ENCODE data around the gene OSER1. TPM values are rescaled to one million over a fixed set of nuclear protein-coding genes. Genes with fewer than 3 reads are reported as not detected.
"Not testable (repeated sequence)": the region's sequence is repeated elsewhere in the genome, so short reads cannot be mapped to it uniquely, and the experiment has no call there.

OSER1 gene
- total and polyA plus RNA-seq, 2 of the 8 experiments (the other 6 are each of a cell fraction or from before 2014, with no cell fraction given), result 24.5 to 31.8 TPM

DNA sequence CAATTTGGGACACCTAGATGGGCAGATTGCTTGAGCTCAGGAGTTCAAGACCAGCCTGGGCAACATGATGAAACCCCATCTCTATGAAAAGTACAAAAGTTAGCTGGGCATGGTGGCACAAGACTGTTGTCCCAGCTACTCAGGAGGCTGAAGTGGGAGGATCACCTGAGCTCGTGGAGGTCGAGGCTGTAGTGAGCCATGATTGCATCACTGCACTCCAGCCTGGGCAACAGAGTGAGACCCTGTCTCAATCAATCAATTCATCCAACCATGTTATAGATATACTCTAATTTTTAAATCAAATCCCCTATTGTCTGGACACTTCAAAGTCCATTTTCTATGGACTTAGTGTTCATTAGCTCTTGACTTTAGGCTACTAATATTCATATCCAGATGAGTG is 26.3 kb upstream of the OSER1 start:
- H3K18ac ChIP-seq (ENCODE audit: extremely low read depth, low read length); H3K79me2 ChIP-seq (ENCODE audit: control insufficient read depth in 1 of 2, insufficient read depth in 2 of 2, low read length in 2 of 2); H3K79me1 ChIP-seq (ENCODE audit: low read depth, low read length); H2AFZ ChIP-seq (ENCODE audit: low read length); POLR2A ChIA-PET (ENCODE audit: partially characterized antibody); H2BK120ac ChIP-seq (replicated peaks; ENCODE audit: low read depth, low read length); H3K27ac ChIP-seq (ENCODE audit: low read depth, low read length); H3K4ac ChIP-seq (replicated peaks; ENCODE audit: insufficient read length, low read depth, low read length); H3K23ac ChIP-seq (ENCODE audit: insufficient read length); H3K27me3 ChIP-seq (replicated peaks in 1 of 4; ENCODE audit: control insufficient read depth in 3 of 4, extremely low read depth in 1 of 4, insufficient read depth in 3 of 4, low read length in 3 of 4); H4K5ac ChIP-seq (ENCODE audit: insufficient read length, low read depth, low read length); H3K4me3 ChIP-seq (ENCODE audit: extremely low read depth in 1 of 4, insufficient read depth in 2 of 4, low read depth in 3 of 4, low read length in 4 of 4); FAIRE-seq; H3K56ac ChIP-seq (replicated peaks; ENCODE audit: insufficient read length, low read depth, low read length); H2BK5ac ChIP-seq (ENCODE audit: low read depth, low read length); H4K8ac ChIP-seq (ENCODE audit: extremely low read depth, insufficient read depth, low read length); H3K9ac ChIP-seq (replicated peaks in 1 of 4; ENCODE audit: extremely low read depth in 1 of 4, low read depth in 3 of 4, low read length in 3 of 4); H3K4me1 ChIP-seq (replicated peaks in 1 of 4; ENCODE audit: control insufficient read depth in 3 of 4, insufficient read depth in 4 of 4, low read length in 3 of 4); H3K23me2 ChIP-seq (ENCODE audit: low read depth, low read length); H2AK5ac ChIP-seq (ENCODE audit: low read depth, low read length); H4K20me1 ChIP-seq (replicated peaks in 1 of 2; ENCODE audit: control insufficient read depth in 1 of 2, insufficient read depth in 2 of 2, low read length in 2 of 2); H3K4me2 ChIP-seq (ENCODE audit: insufficient read depth in 1 of 2, low read depth in 2 of 2, low read length in 2 of 2); H2BK12ac ChIP-seq (ENCODE audit: low read depth, low read length); H2BK20ac ChIP-seq (ENCODE audit: low read length); H4K91ac ChIP-seq (replicated peaks; ENCODE audit: insufficient read length, low read length); H3K9me3 ChIP-seq (ENCODE audit: insufficient read depth in 2 of 2, low read depth in 1 of 2, low read length in 1 of 2); H3K36me3 ChIP-seq (ENCODE audit: control insufficient read depth in 2 of 4, insufficient read depth in 4 of 4, low read length in 3 of 4); DNase-seq (ENCODE audit: low read depth in 1 of 2, low spot score in 2 of 2); H3K14ac ChIP-seq (ENCODE audit: insufficient read length); H2BK15ac ChIP-seq (ENCODE audit: low read length): not testable (repeated sequence)
- CTCF ChIA-PET (ENCODE audit: partially characterized antibody), result interaction anchor here (1.3 to 2.9 kb wide), 2 partner anchors 9 to 20 kb away, joined by 3 to 11 read pairs; no protein-coding TSS in a partner anchor
- WGBS, 2 experiments (ENCODE audit: extremely low coverage in 1 of 2, insufficient coverage in 1 of 2, insufficient read length in 1 of 2, insufficient replicate concordance in 2 of 2, low coverage in 1 of 2, low lambda C conversion rate in 2 of 2, missing lambda C conversion rate in 1 of 2), result 70% methylated on average over 2 of the region's 2 CpGs; no CpG with 5 or more reads in 1 of the 2 experiments
- 0 out of 2 replicates have a peak, but pooled peaks have one; percentile 44 for TF ChIP-seq CEBPB (IDR thresholded peaks at IDR 0.05; ENCODE audit: low read depth, low read length)
